H4 (cell line): ENCODE results near the gene RNF7. TPM values are rescaled to one million over a fixed set of nuclear protein-coding genes. Genes with fewer than 3 reads are reported as not detected.
A peak's percentile ranks its signal among the peaks of the same experiment; 100 is the strongest.
"Not testable (repeated sequence)": the region's sequence is repeated elsewhere in the genome, so short reads cannot be mapped to it uniquely, and the experiment has no call there.

ENCODE experiments used
- DNase-seq: peaks from one replicate; pipeline ENCODE4 v3.0.0-alpha.2; 2015; ENCODE audit warnings: low spot score
- total RNA-seq: library from RNA; depleted of rRNA; stranded (reverse); fragments of >200 nt; shearing (Covaris generic); gene quantifications from 2 replicates; pipeline ENCODE4 v1.2.3, GENCODE V29; 2014

RNF7 gene
- total RNA-seq, 1 experiment from 2014 or later = 161 TPM

DNA sequence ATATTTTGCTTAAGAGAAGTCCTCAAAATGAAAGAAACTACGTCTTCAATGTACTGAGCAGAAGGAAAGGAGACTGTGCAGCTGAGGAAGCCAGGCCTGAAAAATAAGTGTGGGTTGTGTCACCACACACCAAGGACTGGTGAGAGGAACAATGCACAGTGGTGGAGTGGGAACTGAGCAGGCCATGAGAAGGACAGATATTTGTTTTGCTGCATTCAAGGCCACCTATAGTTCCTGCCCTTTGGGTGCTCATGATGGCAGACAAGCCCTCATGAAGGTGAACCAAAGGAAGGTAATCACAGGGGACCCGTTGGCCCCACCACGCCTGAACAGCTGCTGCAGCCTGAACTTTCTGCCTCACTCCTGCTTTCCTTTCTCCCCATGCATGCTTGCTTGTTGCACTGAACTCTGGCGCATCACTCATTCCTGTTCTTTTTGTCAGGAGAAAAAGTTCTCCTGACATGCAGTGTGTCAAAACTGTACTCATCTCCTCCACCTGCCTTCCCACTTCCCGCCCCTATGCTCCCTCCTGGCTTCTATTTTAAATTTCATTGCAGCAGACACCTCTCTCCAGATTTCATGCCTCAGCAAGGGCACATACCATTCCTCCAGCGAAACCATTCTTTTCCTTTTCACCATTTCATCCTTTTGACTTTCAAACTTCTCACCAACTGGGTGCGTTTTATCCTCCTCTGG lies 2.2 kb upstream of the RNF7 start:
- DNase-seq = no peak

DNA sequence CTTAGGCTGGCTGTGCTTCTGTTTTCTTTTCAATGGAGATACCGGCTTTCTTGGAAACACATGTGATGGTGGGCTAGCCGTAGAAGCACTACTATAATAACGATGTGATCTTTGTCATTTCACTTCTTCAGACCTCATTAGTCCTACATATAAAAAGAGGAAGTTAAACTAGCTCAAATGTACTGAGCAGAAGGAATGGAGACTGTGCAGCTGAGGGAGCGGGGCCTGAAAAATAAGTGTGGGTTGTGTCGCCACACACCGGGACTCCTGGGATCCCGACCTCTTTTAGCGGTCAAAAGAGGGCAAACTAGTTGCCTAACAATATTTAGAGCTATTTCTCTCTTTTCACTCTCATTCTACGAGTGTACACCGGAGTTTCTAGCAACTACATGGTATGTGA lies 1.0 kb upstream of the RNF7 start:
- DNase-seq = no peak

DNA sequence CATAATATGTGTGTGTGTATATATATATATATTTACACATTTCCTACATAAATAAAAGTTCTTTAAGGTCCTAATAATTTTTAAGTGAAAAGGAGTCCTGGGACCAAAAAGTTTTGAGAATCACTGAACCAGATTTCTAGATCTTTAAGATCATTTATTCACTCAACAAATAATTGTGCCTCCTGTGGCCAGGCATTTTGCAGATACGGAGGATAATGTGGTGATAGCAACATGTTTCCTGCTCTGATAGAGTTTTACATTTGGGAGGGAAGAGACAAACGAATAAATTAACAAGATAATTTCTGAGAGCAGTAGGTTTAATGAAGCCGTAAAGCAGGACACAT lies 448 bp upstream of the RNF7 start:
- DNase-seq = no peak

DNA sequence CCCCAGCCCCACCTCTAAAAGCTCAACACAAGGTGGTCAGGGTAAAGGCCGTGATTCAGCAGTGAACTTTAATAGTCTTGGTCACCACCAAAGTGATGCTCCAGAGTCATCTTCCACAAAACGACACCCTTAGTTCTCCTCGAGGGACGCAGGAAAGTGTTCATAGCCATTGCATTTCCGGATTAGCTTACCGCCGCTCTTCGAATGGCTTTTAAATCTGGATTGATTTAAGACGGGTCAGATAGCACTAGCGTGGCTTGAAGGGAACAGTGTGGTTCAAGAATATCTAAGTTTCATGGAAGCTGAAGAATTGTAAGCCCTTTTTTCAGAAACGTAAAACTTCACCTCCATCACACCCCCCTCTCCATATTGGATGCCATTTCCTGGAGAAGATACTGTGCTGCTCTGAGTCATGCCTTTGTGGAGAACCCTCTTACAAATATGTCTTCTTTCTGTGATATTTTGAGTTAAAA lies 829 bp downstream of the RNF7 start:
- peak; percentile 54 for DNase-seq

DNA sequence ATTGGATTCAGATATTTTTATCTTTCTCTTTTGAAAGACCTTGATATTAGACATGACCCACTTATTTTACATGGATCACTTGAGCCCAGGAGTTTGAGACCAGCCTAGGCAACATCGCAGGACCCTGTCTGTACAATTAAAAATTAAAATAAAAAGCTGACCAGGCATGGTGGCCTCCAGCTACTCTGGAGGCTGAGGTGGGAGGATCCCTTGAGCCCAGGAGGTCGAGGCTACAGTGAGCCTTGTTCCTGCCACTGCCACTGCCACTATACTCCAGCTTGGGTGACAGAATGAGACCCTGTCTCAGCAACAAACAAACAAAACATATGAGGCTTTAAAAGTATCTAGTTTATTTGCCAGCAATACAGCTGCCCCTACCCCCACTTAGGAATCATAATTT lies 1.6 kb downstream of the RNF7 start:
- no peak for DNase-seq

DNA sequence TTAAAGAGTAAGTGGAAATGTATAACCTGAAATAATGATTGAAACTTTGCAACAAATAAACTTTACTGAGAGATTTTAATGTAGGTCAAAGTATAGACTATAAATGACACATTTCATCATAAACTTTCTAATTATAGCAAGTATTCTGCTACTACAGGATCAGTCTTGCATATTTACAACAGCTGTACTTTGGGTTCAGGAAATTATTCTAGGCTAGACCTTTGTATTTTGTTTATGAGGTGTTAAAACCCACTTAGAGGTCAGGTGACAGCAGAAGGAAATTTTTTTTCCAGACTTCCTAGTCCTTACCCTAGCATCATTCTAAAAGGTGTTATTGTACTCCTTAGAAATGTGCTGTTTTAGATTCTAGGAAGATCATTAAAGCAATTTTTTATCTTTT lies 2.3 kb downstream of the RNF7 start:
- no peak for DNase-seq

DNA sequence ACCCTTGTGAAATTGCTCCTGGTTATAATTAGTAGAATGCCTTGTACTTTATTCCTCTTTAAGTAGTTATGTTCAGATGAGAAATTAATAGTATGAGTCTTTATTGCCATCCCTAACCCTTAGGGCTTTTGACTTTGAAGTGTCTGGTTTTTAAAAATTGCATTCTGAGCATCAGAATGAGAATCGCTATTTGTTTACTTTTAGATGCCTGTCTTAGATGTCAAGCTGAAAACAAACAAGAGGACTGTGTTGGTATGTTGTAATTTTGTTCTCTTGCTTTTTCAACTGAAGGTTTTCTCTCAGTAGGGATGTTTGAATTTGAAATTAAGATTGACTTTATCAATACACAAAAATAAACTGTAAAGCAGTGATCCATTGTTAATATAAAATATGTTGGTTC lies 5.2 kb downstream of the RNF7 start:
- DNase-seq = no peak

DNA sequence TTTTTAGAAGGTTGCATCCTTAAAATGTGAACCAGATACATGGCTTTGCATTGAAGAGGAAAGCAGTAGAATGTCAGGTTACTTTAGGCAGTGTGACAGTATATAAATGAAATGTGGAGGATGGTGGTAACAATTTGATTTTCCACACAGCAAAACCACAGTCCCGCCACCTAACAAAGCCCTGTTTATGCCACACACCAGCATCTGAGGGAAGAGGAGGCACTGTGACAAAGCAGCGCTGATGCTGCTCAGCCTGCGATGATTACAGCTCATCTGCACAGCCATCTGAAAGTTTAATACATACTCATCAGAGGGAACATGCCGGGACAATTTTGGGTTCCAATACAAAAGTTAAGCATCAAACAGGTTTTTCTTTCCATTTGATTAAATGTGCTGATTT lies 8.9 kb downstream of the RNF7 start:
- DNase-seq = no peak

DNA sequence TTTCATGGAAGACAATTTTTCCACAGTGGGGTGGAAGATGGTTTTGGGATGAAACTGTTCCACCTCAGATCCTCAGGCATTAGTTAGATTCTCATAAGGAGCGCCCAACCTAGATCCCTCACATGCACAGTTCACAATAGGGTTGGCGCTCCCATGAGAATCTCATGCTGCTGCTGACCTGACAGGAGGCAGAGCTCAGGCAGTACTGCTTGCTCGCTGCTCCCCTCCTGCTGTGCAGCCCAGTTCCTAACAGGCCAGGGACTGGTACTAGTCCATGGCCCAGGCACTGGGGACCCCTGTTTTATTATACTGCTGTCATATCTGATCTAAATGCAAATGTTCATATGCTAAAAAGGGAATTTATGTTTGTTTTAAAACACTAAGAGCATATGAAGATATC lies 15.3 kb downstream of the RNF7 start:
- no peak for DNase-seq

DNA sequence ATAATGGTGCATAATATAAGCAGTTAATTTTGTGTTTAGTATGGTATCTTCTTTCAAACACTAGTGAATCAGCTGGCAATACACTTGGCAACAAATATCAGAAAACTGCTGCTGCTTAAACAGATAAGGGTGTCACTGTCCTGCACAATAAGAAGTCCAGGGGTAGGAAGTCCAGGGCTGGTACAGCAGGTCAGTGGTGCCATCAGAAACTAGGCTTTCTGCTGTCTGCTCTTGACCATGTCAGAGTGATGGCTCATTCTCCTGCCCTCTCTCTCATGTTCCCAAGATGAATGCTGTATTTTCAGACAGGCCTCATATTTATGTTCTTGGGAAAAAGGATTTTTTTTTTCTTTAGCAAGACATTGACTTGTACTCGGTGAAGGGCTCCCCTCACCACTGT lies 15.9 kb downstream of the RNF7 start:
- no peak for DNase-seq

DNA sequence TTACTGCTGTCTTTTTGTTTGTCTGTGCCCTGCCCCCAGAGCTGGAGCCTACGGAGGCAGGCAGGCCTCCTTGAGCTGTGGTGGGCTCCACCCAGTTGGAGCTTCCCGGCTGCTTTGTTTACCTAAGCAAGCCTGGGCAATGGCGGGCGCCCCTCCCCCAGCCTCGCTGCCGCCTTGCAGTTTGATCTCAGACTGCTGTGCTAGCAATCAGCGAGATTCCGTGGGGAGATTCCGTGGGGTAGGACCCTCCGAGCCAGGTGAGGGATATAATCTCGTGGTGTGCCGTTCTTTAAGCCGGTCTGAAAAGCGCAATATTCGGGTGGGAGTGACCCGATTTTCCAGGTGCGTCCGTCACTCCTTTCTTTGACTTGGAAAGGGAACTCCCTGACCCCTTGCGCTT lies 24.5 kb downstream of the RNF7 start:
- DNase-seq = not testable (repeated sequence)

DNA sequence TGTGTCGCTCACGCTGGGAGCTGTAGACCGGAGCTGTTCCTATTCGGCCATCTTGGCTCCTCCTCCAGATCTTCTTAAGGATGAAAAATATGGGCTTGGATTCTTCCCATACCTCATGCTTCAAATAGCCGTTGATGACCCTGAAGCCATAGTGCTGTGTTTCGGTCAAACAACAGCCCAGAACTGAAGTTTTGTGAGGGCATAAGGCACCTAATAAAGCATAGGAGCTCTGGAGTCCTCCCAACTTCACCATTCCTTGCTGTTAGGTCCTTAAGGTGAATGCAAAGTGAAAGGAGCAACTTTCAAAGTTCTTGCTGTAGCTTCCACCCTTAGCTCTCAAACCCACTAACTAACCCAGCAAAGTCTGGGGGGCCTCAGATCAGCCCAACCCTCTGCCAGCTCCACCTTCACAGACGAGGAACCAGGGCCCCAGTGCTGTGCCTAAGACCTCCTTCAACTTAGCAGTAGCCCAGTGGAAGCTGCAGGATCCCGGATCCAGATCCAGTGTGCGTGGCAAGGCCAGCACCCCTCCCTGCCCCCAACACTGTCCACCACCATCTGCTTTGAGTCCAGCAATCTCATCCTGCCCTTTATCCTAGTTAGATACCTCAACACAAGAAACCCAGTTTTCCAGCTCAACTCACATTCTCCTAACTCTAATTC lies 25.1 kb downstream of the RNF7 start, which contains the start of gene GRK7:
TSS of gene GRK7 (plus strand) at position 321 of the 663 bp plus-strand sequence. CDS start 14,877 bp downstream, outside the sequence.
- DNase-seq = no peak

DNA sequence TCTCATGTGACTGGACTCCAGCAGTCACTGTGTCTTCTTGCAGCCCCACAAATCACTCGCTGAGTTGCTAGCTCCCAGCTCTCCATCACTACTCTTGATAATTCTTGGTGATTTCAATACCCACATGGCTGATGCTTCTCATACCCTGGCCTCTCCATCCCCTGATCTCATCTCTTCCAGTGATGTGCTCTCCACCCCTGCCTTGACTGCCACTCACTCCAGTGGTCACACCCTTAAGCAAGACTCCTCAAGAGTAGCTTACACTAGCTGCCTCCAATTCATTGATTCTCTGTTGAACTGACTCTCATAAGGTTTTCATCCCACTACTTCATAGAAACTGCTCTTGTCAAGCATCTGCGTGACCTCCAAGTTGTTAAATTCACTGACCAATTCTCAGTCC lies 25.9 kb downstream of the RNF7 start:
- DNase-seq = no peak

DNA sequence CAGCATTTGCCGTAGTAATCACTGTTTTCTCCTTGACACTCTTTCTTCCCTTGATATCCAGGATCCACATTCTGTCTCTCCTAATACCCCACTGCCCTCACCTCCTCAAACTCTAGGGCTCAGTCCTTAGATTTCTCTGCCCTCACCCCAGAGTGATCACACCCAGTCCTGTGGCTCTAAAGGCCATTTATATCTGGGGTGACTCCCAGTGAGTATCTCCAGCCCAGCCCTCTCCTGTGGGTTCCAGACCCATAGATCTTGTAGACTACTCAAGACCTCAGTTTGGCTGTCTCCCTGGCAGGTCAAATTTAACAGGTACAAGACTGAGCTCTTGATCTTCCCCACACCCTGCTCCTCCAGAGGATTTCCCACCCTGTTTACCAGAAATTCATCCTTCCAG lies 26.4 kb downstream of the RNF7 start:
- no peak for DNase-seq

DNA sequence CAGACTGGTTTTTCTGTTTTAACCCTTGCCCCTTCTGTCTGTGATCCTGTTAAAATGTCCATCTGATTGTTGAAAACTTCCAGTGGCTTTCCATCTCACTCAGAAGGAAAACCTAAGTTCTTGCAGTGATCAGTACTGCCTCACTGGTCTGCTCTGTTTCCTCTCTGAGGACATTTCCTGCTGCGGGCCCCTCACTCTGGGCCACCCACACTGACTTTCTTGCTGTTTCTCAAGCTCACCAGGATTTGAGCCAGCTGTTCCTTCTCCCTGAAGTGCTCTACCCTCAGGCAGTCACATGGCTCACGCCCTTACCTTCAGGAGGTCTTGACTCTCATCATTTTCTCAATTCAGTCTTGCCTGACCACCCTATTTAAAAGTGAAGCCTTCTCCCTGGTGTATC lies 26.9 kb downstream of the RNF7 start:
- no peak for DNase-seq

DNA sequence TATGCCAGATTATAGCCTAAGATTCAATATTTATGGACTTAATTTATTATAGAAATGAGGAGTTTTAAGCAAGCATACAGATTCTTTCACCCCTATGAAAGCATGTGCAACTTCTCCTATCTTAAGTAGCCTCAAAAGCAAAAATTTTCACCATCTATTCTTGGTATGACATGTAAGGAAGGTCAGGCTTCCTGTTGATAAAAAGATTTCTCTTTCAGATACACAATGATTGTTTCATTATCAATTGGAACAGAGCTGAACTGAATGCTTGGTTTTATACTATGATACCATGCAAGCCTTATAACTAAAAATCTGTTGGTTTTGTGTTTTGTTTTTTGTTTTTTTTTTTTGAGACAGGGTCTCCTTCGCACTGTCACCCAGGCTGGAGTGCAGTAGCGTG lies 29.0 kb downstream of the RNF7 start:
- DNase-seq = no peak

DNA sequence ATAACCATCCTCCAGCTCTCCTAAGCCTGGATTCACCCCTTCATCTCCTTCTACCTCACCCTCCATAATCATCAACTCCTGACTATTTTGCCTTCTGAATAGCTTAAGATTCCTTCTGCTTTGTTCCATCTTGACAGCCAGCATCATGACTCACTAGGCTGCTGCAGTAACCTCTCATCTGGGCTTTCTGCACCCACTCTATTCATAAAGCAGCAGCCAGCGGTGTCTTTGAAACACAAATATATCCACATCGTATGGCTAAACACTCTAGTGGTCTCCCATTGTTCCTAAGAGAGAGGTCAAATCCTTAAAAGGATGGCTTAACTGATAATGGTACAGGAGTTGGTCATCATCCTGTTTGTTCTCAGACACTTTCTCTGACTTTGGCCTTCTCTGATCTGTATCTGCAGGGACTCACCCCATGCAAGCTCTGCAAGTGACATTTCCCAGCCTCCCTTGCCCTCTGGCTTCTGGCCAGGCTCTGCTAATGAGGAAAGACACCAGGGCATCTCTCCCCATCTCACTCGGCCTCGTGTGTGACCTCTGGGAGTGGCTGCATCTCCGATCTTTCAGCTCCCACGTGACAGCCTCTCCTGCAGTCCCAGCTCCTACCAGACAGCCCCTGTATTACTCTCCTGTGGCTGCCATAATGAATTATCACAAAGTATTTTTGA lies 31.3 kb downstream of the RNF7 start:
- no peak for DNase-seq

DNA sequence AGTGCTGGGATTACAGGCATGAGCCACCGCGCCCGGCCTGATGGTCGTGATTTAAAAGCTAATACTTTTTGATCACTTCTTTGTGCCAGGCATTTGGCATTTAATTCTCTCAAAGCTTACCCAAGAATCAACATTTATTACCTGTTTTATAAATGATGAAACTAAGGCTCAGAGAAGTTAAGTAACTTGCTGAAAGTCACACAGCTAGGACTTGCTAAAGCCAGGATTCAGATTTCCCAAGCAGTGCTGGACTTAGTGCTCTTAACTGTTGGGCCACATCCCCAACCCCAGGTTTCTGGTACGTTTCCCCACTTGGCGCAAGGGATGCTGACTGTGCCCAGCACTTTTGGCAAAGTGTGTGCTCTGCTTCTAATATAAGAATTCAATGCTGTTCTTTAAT lies 35.6 kb downstream of the RNF7 start:
- no peak for DNase-seq

DNA sequence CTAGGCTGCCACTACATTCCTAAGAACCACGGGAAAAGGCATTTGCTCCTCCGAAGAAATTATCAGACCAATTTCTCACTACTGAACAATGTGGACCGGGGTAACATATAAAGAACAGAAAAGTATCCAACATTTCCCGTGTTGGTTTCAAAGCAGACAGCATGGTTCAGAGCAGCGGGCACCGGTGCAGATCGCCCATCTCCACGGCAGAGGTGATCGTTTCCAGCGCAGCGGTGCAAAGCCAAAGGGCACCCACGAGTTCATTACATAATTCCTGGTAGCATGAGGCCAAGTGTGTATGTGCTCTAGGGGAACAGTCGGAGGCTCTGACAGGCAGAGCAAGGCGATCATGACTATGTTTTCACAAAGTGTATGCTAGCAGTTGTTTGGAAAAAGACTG lies 38.3 kb downstream of the RNF7 start:
- DNase-seq = no peak

DNA sequence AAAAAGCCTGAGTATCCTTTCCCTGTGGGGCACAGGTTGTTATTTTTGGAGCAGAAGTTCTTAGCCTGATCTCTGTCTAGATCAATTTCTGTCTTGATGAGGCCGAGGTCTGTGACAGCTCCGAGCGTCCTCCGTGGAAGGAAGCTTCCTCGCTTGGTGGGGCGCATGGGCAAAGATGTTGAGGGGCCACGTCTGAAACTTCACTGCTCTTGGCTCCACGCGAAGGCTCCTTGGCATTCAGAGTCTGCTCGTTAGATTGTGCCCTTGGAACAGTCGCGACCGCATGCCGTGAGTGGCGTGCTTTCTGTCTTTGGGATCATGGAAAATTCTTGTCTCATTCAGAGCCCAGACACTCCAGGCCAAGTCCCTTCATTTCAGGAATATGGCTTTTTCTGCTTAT lies 38.8 kb downstream of the RNF7 start:
- no peak for DNase-seq

DNA sequence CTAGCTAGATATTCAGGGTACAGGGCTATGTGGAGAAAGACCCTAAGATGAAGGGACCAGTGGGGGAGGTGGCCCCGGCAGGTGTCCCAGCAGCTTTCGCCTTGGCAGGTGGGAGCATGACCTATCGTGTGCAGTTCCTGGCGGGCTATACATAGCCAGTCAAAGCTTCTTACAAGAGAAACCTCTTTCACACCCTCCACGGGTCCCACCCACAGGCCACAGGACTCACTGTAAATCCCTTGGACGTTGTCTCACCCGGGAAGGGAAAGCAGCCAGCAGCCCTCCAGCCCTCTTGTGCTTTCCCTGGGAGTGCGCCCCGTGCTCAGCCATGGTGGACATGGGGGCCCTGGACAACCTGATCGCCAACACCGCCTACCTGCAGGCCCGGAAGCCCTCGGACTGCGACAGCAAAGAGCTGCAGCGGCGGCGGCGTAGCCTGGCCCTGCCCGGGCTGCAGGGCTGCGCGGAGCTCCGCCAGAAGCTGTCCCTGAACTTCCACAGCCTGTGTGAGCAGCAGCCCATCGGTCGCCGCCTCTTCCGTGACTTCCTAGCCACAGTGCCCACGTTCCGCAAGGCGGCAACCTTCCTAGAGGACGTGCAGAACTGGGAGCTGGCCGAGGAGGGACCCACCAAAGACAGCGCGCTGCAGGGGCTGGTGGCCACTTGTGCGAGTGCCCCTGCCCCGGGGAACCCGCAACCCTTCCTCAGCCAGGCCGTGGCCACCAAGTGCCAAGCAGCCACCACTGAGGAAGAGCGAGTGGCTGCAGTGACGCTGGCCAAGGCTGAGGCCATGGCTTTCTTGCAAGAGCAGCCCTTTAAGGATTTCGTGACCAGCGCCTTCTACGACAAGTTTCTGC lies 40.1 kb downstream of the RNF7 start:
- no peak for DNase-seq

DNA sequence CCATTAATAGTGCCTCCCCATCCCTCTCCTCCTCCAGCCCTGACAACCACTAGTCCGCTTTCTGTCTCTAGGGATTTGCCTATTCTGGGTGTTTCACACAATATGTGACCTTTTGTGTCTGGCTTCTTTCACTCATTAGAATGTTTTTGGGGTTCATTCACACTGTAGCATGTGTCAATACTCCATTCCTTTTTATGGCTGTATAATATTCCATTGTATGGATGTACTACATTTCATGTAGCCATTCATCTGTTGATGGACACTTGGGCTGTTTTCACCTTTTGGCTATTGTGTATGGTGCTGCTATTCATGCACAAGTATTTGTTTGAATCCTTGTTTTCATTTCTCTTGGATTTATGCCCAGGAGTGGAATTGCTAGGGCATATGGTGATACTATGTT lies 41.6 kb downstream of the RNF7 start:
- no peak for DNase-seq
